Neural progenitor cell (in vitro differentiated cells): ENCODE results near the gene SPTBN5. TPM values are rescaled to one million over a fixed set of nuclear protein-coding genes. Genes with fewer than 3 reads are reported as not detected.

ENCODE experiments used
- DNase-seq: peaks from one replicate; pipeline ENCODE4 v3.0.0-alpha.2; 2016; ENCODE audit warnings: low spot score
- H2AFZ ChIP-seq: fragments of 200-600 bp; sonication (generic); replicated peaks from 2 replicates; pipeline ENCODE4 v1.6.1; 2016; ENCODE audit warnings: antibody characterized with exemption
- H3F3A ChIP-seq: fragments of 200-600 bp; sonication (generic); 2 replicates; pipeline ENCODE4 v1.6.1; 2016; ENCODE audit warnings: antibody characterized with exemption, low read depth
- H3K27ac ChIP-seq: fragments of 200-600 bp; sonication (generic); 2 replicates; pipeline ENCODE4 v1.5.1; 2016; ENCODE audit warnings: mild to moderate bottlenecking
- H3K27me3 ChIP-seq: fragments of 200-600 bp; sonication (generic); 2 replicates; pipeline ENCODE4 v1.6.1; 2016; ENCODE audit warnings: mild to moderate bottlenecking, moderate library complexity
- H3K36me3 ChIP-seq: fragments of 200-600 bp; sonication (generic); 2 replicates; pipeline ENCODE4 v1.5.1; 2016
- H3K4me1 ChIP-seq: fragments of 200-600 bp; sonication (generic); 2 replicates; pipeline ENCODE4 v1.6.1; 2016; ENCODE audit warnings: mixed run types
- H3K4me2 ChIP-seq: fragments of 200-600 bp; sonication (generic); 2 replicates; pipeline ENCODE4 v1.6.1; 2016
- H3K4me3 ChIP-seq: fragments of 200-600 bp; sonication (generic); 2 replicates; pipeline ENCODE4 v1.5.1; 2016
- H3K79me2 ChIP-seq: fragments of 200-600 bp; sonication (generic); 2 replicates; pipeline ENCODE4 v1.6.1; 2016; ENCODE audit warnings: low read depth
- H3K9ac ChIP-seq: fragments of 200-600 bp; sonication (generic); 2 replicates; pipeline ENCODE4 v1.6.1; 2016
- H3K9me3 ChIP-seq: fragments of 200-600 bp; sonication (generic); 2 replicates; pipeline ENCODE4 v1.5.1; 2016; ENCODE audit warnings: low read depth
- H4K20me1 ChIP-seq: fragments of 200-600 bp; sonication (generic); 2 replicates; pipeline ENCODE4 v1.6.1; 2016; ENCODE audit warnings: low read depth
- H3K27ac Mint-ChIP-seq: 3 replicates; pipeline ENCODE4 v1.8.0; 2021; ENCODE audit warnings: mixed read lengths
- H3K27me3 Mint-ChIP-seq: 2 replicates; pipeline ENCODE4 v1.8.0; 2022; ENCODE audit warnings: low read depth, mild to moderate bottlenecking, inconsistent platforms, moderate library complexity, mixed read lengths; ENCODE audit not compliant: insufficient read depth
- H3K36me3 Mint-ChIP-seq: 3 replicates; pipeline ENCODE4 v1.8.0; 2021; ENCODE audit warnings: mixed read lengths
- H3K4me1 Mint-ChIP-seq: 3 replicates; pipeline ENCODE4 v1.8.0; 2021; ENCODE audit warnings: mixed read lengths
- H3K4me3 Mint-ChIP-seq: 3 replicates; pipeline ENCODE4 v1.8.0; 2021; ENCODE audit warnings: mild to moderate bottlenecking, moderate library complexity, mixed read lengths
- H3K9me3 Mint-ChIP-seq: 3 replicates; pipeline ENCODE4 v1.8.0; 2020; ENCODE audit warnings: mixed read lengths
- EZH2 ChIP-seq: fragments of 200-600 bp; sonication (generic); IDR thresholded peaks from 2 replicates; pipeline ENCODE4 v1.6.1; 2017; ENCODE audit warnings: antibody characterized with exemption, mild to moderate bottlenecking, moderate library complexity
- EZH2phosphoT487 ChIP-seq: fragments of 200-600 bp; sonication (generic); IDR thresholded peaks from 2 replicates; pipeline ENCODE4 v1.6.1; 2017; ENCODE audit warnings: antibody characterized with exemption
- total RNA-seq: library from RNA; depleted of rRNA; stranded (reverse); fragments of >200 nt; gene quantifications from 2 replicates; pipeline ENCODE4 v1.2.3, GENCODE V29; 2015; ENCODE audit warnings: low replicate concordance
- TF ChIP-seq, protein P1 (sequence below): fragments of 200-600 bp; sonication (generic); IDR thresholded peaks from 2 replicates; pipeline ENCODE4 v1.5.1; 2017; ENCODE audit warnings: antibody characterized with exemption, mild to moderate bottlenecking

The SPTBN5 gene
- total RNA-seq, 1 donor from 2014 or later, result not detected

DNA sequence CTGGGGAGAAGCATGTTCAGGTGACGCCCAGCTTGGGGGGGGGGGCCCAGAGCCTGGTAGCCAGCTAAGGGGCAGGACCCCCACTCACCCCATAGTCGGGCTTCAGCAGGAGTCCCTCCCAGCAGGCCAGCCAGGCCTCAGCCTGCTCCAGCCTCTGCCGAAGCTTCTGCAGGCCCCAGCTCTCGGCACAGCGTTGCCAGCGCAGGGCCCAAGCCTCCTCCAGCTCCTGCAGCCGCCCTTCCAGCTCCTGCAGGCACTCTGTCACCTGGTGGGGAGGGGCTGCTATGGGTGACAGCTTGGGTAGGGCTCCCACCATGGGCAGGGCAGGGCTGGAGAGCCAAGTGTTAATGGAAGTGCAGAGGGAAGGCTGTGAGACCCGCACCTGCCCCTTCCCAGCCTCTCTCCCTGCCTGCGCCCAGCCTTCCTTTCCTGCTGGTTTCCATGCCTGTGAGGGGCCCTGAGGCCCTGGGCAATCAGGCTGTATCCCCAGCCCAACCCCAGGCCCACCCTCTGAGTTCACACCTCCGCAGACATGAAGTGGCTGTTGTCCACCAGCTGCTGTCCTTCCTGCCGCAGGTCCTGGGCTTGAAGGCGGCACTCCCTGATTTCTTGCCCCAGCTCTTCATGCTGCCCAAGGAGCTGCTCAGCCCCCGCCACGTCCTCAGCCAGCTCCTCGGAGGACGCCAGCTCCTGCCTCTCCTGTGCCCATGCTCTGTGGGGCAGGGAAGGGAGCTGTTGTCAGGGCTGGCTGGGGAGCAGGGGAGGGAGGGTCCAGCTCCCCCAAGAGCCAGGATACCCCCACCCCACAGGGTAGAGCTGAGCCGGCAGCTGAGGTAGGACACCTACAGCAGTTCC is 40.9 kb downstream of the SPTBN5 start:
- H3K9ac ChIP-seq, result no peak overlapping the region
- H3K36me3 Mint-ChIP-seq, result peaks cover 6% of the 10 kb centered on the region
- DNase-seq, result no peak
- no peaks in the 10 kb centered on the region for H3F3A ChIP-seq
- no peak overlapping the region for H3K27ac ChIP-seq
- H3K27me3 Mint-ChIP-seq, result peaks cover 6% of the 10 kb centered on the region
- H4K20me1 ChIP-seq, result no peaks in the 10 kb centered on the region
- no peak overlapping the region for H3K4me2 ChIP-seq
- no peak overlapping the region for H3K27ac Mint-ChIP-seq
- H3K27me3 ChIP-seq, result no peaks in the 10 kb centered on the region
- no peaks in the 10 kb centered on the region for H3K36me3 ChIP-seq
- H2AFZ ChIP-seq, result no peak overlapping the region
- H3K4me3 Mint-ChIP-seq, result no peak overlapping the region
- peaks cover 14% of the 10 kb centered on the region for H3K4me1 Mint-ChIP-seq
- TF ChIP-seq, protein P1, sequence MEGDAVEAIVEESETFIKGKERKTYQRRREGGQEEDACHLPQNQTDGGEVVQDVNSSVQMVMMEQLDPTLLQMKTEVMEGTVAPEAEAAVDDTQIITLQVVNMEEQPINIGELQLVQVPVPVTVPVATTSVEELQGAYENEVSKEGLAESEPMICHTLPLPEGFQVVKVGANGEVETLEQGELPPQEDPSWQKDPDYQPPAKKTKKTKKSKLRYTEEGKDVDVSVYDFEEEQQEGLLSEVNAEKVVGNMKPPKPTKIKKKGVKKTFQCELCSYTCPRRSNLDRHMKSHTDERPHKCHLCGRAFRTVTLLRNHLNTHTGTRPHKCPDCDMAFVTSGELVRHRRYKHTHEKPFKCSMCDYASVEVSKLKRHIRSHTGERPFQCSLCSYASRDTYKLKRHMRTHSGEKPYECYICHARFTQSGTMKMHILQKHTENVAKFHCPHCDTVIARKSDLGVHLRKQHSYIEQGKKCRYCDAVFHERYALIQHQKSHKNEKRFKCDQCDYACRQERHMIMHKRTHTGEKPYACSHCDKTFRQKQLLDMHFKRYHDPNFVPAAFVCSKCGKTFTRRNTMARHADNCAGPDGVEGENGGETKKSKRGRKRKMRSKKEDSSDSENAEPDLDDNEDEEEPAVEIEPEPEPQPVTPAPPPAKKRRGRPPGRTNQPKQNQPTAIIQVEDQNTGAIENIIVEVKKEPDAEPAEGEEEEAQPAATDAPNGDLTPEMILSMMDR, result no peak
- TF ChIP-seq EZH2phosphoT487 (no peak), EZH2 (no peak)
- no peak overlapping the region for H3K4me3 ChIP-seq
- peaks cover 7% of the 10 kb centered on the region for H3K4me1 ChIP-seq
- no peaks in the 10 kb centered on the region for H3K9me3 ChIP-seq
- no peaks in the 10 kb centered on the region for H3K79me2 ChIP-seq
- no peaks in the 10 kb centered on the region for H3K9me3 Mint-ChIP-seq

DNA sequence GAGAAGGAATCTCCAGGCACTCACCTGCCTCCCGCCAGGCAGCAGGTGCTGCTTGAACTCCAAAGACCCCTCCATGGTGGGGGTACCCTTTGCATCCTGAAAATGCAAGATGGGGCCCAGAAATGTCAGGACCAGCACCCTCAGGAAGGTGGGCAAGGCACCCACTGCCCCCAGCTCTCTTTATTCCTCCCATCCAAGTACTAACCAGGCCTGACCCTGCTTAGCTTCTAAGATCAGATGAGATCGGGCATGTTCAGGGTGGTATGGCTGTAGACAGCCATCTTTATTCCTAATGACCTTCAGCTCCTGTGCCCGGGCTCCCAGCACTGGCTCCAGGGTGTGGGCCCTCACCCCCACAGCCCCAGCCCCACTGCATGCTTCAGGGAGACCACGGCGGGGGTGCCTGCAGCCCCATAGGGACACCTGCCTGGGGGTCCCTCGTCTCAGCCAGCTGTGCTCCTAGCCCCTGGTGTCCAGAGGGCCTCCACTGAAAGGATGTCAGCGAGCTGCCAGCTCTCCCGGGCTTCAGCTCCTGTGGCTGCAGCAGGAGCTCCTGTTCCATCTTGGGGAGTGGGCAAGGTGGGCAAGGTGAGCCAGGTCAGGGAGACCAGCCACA is 42.0 kb downstream of the SPTBN5 start:
- Mint-ChIP-seq H3K27me3 (peaks cover 4% of the 10 kb centered on the region), H3K4me3 (no peak overlapping the region), H3K36me3 (peaks cover 9% of the 10 kb centered on the region), H3K27ac (no peak overlapping the region), H3K4me1 (peaks cover 14% of the 10 kb centered on the region), H3K9me3 (no peaks in the 10 kb centered on the region)
- TF ChIP-seq EZH2 (no peak), EZH2phosphoT487 (no peak)
- TF ChIP-seq, protein P1, result no peak
- Histone ChIP-seq H3K4me2 (no peak overlapping the region), H3K4me3 (no peak overlapping the region), H3K79me2 (no peaks in the 10 kb centered on the region), H3K9me3 (no peaks in the 10 kb centered on the region), H3K27ac (no peak overlapping the region), H3K4me1 (peaks cover 7% of the 10 kb centered on the region), H3F3A (no peaks in the 10 kb centered on the region), H3K9ac (no peak overlapping the region), H3K27me3 (no peaks in the 10 kb centered on the region), H4K20me1 (no peaks in the 10 kb centered on the region), H3K36me3 (no peaks in the 10 kb centered on the region), H2AFZ (no peak overlapping the region)
- DNase-seq, result no peak

DNA sequence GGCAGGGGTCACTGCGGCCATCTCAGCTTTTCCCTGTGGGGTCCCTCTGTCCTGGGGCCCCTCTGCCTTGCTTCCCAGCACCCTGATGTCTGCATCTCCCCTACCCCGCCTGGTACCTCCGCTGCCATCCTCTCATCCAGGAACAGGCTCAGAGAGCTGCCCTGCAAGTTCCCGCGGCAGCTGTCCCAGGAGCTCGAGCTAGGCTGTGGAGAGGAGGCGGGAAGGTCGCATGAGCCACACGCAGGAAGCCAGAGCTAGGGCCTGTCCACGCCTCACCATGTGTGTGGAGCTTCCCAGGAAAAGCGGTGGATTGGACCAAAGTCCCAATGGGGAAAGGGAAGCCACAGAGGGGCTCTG is 42.7 kb downstream of the SPTBN5 start:
- no peaks in the 10 kb centered on the region for H3K79me2 ChIP-seq
- Mint-ChIP-seq H3K36me3 (peaks cover 11% of the 10 kb centered on the region), H3K4me1 (peaks cover 14% of the 10 kb centered on the region), H3K27me3 (peaks cover 4% of the 10 kb centered on the region), H3K4me3 (no peak overlapping the region), H3K9me3 (no peaks in the 10 kb centered on the region), H3K27ac (no peak overlapping the region)
- TF ChIP-seq, protein P1, result no peak
- TF ChIP-seq EZH2 (no peak), EZH2phosphoT487 (no peak)
- no peak for DNase-seq
- no peaks in the 10 kb centered on the region for H3K27me3 ChIP-seq
- no peak overlapping the region for H2AFZ ChIP-seq
- H3K9ac ChIP-seq, result no peak overlapping the region
- no peaks in the 10 kb centered on the region for H4K20me1 ChIP-seq
- H3K36me3 ChIP-seq, result no peaks in the 10 kb centered on the region
- no peak overlapping the region for H3K4me3 ChIP-seq
- H3K4me1 ChIP-seq, result peaks cover 7% of the 10 kb centered on the region
- H3K27ac ChIP-seq, result no peak overlapping the region
- no peak overlapping the region for H3K4me2 ChIP-seq
- H3F3A ChIP-seq, result no peaks in the 10 kb centered on the region
- H3K9me3 ChIP-seq, result no peaks in the 10 kb centered on the region
